Measurements from ENCODE around the gene MPIG6B. TPM values are rescaled to one million over a fixed set of nuclear protein-coding genes. Genes with fewer than 3 reads are reported as not detected.

MPIG6B gene, protein sequence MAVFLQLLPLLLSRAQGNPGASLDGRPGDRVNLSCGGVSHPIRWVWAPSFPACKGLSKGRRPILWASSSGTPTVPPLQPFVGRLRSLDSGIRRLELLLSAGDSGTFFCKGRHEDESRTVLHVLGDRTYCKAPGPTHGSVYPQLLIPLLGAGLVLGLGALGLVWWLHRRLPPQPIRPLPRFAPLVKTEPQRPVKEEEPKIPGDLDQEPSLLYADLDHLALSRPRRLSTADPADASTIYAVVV
- not detected in 2 replicates for total RNA-seq

DNA sequence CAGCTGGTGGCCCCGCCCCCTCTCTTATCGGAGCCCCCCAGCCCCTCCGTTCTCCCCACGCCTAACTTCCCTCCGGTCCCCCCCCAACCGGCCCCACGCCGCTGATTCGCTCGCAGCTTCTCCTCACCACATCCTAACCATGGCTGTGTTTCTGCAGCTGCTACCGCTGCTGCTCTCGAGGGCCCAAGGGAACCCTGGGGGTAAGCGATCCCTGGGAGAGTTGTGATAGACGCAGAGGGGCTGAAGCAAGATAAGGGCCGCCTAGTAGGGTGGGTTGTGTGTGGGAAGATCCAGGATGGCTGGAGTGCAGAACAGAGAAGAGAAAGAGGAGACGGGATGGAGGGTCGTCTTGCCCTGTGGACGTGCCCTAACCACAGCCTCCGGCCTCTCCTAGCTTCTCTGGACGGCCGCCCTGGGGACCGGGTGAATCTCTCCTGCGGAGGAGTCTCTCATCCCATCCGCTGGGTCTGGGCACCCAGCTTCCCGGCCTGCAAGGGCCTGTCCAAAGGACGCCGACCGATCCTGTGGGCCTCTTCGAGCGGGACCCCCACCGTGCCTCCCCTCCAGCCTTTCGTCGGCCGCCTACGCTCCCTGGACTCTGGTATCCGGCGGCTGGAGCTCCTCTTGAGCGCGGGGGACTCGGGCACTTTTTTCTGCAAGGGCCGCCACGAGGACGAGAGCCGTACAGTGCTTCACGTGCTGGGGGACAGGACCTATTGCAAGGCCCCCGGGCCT, at the start of gene MPIG6B:
TSS of gene MPIG6B (plus strand) at position 129 of the 735 bp plus-strand sequence. CDS start at position 140, 11 bp downstream.

DNA sequence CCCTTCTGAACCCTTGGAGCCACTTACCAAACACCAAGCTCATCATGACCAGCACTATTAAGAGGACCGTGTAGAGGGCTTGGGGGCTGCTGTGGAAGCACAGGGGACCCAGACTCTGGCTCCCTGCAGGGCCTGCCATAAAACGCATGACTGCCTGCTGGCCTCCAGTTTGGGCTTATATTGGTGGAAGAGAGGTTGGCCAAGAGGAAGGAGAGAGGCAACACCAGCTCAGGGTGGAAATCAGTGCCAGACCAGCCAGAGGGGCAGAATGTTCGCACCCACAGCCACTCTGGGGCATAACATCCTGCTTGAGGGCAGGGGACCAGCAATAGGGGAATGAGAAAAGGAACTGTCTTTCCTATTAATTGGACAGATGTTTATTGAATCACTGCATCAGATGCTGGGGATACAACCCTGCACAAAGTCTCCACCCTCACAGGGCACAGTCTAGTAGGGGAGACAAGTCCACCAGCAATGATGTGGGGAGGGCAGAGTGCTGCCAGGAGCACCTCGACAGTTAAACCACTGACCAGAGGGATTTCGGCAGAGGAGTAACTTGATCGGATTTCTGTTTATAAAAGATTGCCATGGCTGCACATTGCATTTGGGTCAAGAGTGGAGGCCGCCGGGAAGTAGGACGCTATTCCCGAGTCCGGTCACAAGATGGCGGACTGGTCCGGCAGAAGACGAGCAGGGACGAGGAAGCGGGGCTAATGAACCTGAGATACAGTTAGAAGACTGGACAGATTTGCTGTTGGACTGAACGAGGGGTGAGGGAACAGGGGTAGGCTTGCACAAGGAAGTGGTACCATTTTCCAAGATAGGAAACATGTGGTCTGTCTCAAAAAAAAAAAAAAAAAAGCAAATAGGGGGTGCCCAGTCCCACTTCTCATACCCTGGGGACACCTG, 42.7 kb upstream of the MPIG6B start, which contains the start of gene LY6G5C:
TSS of gene LY6G5C (minus strand) at position 842 of the 909 bp plus-strand sequence. CDS start at position 148, 694 bp downstream.

DNA sequence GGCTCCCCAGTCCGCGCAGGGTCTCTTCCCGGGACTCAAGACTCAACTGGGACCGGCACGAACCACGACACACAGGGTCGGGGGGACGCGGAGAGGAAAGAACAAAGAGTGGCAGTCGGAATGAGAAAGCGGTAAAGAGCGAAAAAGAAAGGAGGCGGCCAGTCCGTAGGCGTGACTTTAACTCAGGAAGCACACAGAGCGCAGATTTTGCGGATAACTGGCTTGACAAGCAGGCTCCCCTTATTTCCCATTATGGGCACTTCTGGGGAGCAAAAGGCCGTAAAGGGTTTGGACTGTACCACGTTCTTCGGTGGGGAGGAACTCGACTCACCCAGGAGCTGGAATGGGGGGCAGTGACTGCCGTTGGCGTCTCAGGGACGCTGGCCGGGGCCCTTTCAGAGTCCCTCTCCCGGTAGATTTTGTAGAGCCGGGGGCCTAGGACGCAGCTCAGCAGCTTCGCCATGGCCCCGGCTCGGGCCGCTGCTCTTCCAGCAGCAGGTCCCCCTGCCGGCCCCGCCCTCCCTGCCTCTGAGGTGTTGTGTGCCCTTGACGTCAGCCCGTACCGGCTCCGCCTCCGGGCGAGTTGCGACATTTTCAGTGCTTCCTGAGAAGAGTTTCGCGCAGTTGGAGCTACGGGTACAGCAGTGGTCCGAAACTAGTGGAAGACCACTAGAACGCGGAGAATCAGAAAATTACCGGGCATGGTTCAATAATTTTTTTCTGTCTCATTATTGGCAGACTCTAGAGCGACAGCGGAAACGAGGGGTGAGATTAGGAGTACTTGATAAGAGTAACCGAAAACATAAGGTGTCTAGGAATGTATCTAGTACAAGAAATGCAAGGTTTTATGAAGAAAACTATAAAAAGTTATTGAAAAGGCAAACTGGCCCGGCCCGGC, 20.1 kb upstream of the MPIG6B start, which contains the start of gene ABHD16A:
TSS of gene ABHD16A (minus strand) at position 506 of the 898 bp plus-strand sequence. CDS start at position 463, 43 bp downstream.

DNA sequence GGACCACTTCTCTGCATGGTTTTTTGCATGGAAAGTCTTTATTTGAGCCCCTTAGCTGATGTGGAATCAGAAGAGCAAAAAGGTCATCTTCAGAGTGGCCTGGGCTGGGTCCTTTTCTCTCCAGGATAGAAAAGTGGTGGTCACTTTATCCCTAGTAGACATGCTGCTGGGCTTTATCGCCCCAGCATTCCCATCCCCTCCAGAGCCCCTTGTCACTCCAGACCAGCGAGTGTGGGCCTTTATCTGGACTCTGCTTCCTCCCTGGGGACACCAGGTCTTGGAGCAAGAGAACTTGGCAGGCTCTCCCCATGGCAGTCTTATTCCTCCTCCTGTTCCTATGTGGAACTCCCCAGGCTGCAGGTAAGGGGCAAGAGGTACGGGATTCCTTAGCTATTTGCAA, 16.6 kb upstream of the MPIG6B start, which contains the start of gene LY6G6F:
TSS of gene LY6G6F (plus strand) at position 268 of the 400 bp plus-strand sequence. CDS start at position 309, 41 bp downstream.

DNA sequence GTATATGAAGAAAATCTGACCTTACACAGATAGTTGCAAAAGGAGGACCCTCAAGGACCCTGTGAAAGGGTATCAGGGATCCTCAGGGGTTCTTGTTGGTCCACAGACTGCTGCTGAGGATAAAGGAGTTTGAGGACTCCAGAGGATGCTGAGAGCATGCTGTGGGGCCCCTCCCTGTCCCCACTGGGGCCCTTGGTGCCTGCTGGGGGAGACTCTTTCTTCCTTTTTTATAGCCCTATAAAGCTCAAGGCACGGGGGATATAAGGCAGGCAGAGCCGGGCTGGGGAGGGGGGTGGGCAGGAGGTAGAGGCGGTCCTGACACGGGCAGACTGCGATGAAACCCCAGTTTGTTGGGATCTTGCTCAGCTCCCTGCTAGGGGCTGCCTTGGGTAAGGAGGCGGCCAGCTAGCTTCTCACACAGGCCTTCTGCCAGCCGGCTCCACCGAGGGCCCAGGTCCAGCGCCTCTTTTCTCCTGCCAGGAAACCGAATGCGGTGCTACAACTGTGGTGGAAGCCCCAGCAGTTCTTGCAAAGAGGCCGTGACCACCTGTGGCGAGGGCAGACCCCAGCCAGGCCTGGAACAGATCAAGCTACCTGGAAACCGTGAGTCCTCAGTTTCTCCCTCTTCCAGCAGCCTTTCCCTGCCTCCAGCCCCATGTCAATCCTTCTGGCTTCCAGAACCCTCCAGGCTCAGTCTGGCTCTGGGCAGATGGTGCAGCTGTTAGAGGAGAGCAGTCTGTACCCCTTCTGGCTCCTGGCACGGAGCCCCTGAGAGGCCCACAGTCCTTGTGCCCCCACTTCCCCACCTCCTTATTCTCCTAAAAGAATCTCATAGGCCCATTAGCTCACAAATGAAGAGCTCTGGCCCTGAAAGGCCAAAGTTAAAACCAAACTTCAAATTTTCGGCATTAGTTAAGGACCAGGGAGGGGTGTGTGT, 7.9 kb upstream of the MPIG6B start, which contains the start of gene LY6G6D:
TSS of gene LY6G6D (plus strand) at position 327 of the 937 bp plus-strand sequence. CDS start at position 335, 8 bp downstream.

DNA sequence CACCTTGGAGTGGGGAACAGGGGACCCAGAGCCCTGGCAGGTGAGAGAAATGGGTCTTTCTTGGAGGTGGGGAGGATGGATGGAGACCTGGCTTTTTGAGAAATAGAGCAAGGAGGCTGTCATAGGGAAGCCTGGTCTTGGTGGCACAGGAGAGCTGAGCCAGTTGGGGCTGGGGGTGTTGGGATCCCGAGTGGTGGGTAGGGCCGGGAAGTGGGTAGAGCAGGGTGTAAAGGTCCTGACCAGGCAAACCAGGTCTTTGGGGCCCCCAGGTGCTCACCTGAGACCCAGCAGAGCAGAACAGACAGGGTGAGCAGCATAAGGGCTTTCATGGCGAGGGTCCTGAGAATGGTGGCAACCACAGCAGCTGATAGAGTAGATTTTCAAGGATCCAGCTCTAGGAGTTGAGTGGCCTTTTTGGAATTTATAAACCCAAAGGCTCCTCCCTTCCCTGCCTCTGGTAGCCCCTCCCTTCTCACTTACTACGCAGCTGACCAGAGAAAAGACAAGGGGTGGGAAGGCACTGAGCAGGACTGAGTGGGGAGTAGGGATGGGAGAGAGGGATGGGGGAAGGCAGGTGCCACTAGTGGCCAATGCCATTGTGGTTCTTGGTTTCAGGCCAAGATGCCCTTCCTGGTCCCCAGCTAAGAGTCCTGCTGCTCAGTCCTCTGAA, 1.7 kb upstream of the MPIG6B start, which contains the start of gene LY6G6C:
TSS of gene LY6G6C (minus strand) at position 396 of the 670 bp plus-strand sequence. CDS start at position 329, 67 bp downstream.

DNA sequence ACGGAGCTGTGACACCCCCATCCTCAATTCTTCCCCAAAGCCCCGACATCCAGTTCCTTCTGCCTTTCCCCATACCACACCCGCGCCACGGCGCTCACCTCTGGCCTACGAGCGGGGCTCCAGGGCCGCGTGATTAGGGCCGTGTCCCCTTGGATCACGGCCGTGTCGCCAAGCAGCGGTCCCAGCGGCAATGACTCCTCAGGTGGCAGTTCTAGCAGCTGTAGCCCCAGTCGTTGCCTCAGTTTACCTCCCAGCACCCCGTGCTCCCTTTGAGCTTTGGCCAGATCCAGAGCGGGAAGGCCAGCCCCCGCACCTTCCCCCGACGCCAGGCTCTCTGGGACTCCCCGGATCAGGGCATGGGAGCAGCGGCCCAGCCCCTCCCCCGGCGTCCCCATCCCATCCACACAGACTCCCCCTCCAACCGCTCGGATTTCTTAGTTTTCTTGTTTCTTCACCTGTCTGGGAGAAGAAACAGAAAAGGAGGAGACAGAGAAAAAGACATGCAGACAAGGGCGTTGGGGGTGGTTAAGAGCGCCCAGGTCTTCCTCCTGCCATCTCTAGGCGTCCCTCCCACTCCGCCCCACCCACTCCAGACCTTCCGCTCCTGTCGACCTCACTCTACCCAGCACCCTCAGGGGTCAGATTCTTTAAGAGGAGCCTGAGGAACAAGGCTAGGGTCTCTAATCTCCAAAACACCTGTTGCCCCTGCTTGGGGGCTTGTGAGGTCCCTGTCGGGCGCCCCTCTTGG, 5.8 kb downstream of the MPIG6B start, which contains the start of gene DDAH2:
TSS of gene DDAH2 (minus strand) at position 533 of the 748 bp plus-strand sequence. CDS start at position 395, 138 bp downstream.

DNA sequence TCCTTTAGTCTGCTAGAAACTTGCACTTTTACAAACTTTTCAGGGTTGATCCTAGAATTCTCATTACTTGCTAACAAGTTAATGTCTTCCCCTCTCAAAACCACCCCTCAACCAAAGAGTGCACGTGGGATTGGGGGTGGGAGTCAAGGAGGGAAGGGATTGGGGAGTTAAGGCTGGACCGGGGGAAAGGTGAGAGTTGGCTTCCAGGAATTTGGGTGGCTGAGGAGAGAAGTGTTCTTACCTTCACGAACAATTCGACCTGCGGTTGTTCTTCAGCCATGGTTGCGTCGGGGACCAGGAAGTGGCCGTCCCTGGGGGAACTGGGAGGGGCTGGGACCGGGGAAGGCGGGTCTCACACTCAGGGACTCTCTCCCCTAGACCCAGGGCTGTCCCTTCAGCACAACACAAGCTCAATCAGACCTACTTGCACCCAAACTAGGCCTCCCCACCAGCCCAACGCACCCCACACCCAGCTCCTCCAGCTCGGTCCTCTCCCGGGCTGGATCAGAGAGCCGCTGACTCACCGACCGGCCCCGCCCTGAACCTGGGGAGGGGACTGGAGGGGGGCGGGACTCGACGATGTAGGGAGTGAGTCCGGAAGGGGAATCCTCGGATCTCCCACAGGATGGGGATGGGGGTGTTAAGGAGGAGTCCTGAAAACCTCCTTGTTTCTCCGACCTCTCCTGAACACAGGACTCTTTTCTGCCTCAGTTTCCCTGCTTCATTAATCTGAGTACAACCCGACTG, 13.0 kb downstream of the MPIG6B start, which contains the start of gene CLIC1:
TSS of gene CLIC1 (minus strand) at position 510 of the 747 bp plus-strand sequence. CDS start at position 280, 230 bp downstream.

DNA sequence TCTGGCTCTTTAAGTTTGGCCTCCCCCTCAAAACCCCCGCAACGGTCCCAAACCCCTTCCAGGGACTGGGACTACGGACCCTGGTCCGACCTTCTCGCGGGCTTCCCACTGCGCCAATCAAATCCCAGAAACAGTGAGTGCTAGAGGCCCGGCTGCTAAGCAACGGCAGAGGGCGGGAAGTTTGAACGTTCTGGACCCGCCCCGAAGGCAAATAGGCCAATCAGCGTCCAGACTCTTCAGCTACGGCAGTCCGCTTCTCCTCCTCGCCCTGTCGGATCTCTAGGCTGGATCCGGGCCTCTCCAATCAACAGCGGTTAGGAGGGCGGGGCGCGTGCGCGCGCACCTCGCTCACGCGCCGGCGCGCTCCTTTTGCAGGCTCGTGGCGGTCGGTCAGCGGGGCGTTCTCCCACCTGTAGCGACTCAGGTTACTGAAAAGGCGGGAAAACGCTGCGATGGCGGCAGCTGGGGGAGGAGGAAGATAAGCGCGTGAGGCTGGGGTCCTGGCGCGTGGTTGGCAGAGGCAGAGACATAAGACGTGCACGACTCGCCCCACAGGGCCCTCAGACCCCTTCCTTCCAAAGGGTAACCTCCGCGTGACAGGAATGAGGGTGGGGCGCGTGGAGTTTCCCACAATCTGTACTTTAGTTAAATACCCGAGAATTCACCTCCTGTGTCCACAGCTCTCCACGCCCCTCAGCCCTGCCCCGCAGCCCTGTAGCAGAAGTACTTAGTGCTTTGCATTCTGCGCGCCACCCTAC, 16.6 kb downstream of the MPIG6B start, which contains the start of gene MSH5:
TSS of gene MSH5 (plus strand) at position 367 of the 758 bp plus-strand sequence. CDS start 462 bp downstream, outside the sequence.

DNA sequence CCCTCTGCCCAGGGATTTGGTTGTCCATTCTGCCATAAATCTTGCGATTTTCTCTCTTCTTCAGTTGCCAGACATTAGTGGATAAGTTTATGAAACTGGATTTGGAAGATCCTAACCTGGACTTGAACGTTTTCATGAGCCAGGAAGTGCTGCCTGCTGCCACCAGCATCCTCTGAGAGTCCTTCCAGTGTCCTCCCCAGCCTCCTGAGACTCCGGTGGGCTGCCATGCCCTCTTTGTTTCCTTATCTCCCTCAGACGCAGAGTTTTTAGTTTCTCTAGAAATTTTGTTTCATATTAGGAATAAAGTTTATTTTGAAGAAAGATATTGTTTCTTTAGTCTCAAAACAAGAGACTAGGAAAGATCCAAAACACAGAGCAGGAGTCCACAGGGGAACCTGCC, 39.2 kb downstream of the MPIG6B start, which contains the start of gene SAPCD1:
TSS of gene SAPCD1 (plus strand) at position 301 of the 400 bp plus-strand sequence. CDS start 399 bp downstream, outside the sequence.

Other genes starting within 250 kb of the MPIG6B start
- 11.3 and 15.7 TPM in 2 replicates for gene MICB, start 225.2 kb upstream of the MPIG6B start, total RNA-seq
- not detected in 2 replicates for gene MCCD1, start 194.4 kb upstream of the MPIG6B start, total RNA-seq
- 296 and 474 TPM in 2 replicates for gene DDX39B, start 181.4 kb upstream of the MPIG6B start, total RNA-seq
- 0.36 and 0.66 TPM in 2 replicates for gene ATP6V1G2, start 176.8 kb upstream of the MPIG6B start, total RNA-seq
- 24.7 and 29.7 TPM in 2 replicates for gene NFKBIL1, start 175.8 kb upstream of the MPIG6B start, total RNA-seq
- not detected in 2 replicates for gene LTA, start 151.1 kb upstream of the MPIG6B start, total RNA-seq
- gene TNF, start 147.8 kb upstream of the MPIG6B start, total RNA-seq = not detected in 2 replicates
- gene LTB, start 140.9 kb upstream of the MPIG6B start, total RNA-seq = 2.1 and 2.3 TPM in 2 replicates
- 0.72 and 1.0 TPM in 2 replicates for gene LST1, start 137.1 kb upstream of the MPIG6B start, total RNA-seq
- not detected in 2 replicates for gene NCR3, start 130.4 kb upstream of the MPIG6B start, total RNA-seq
- not detected in 2 replicates for gene AIF1, start 108.1 kb upstream of the MPIG6B start, total RNA-seq
- 31.2 and 39.4 TPM in 2 replicates for gene PRRC2A, start 102.7 kb upstream of the MPIG6B start, total RNA-seq
- 84.7 and 106 TPM in 2 replicates for gene BAG6, start 70.7 kb upstream of the MPIG6B start, total RNA-seq
- gene APOM, start 67.5 kb upstream of the MPIG6B start, total RNA-seq = 0.19 and 0.54 TPM in 2 replicates
- gene C6orf47, start 62.6 kb upstream of the MPIG6B start, total RNA-seq = 18.3 and 21.0 TPM in 2 replicates
- gene GPANK1, start 58.4 kb upstream of the MPIG6B start, total RNA-seq = 11.3 and 11.6 TPM in 2 replicates
- 88.2 and 101 TPM in 2 replicates for gene CSNK2B, start 57.3 kb upstream of the MPIG6B start, total RNA-seq
- 2.2 and 3.6 TPM in 2 replicates for gene LY6G5B, start 53.4 kb upstream of the MPIG6B start, total RNA-seq
- 1.1 and 1.3 TPM in 2 replicates for gene LY6G5C, start 42.3 kb upstream of the MPIG6B start, total RNA-seq
- 49.1 and 57.8 TPM in 2 replicates for gene ABHD16A, start 20.0 kb upstream of the MPIG6B start, total RNA-seq
- gene LY6G6F, start 16.5 kb upstream of the MPIG6B start, total RNA-seq = not detected in 2 replicates
- gene LY6G6D, start 8.0 kb upstream of the MPIG6B start, total RNA-seq = not detected in 2 replicates
- gene LY6G6C, start 1.6 kb upstream of the MPIG6B start, total RNA-seq = not detected in 2 replicates
- gene DDAH2, start 5.9 kb downstream of the MPIG6B start, total RNA-seq = 82.0 and 106 TPM in 2 replicates
- 714 and 927 TPM in 2 replicates for gene CLIC1, start 13.2 kb downstream of the MPIG6B start, total RNA-seq
- 3.7 and 4.6 TPM in 2 replicates for gene MSH5, start 16.6 kb downstream of the MPIG6B start, total RNA-seq
- 0.81 and 1.3 TPM in 2 replicates for gene SAPCD1, start 39.3 kb downstream of the MPIG6B start, total RNA-seq
- gene VWA7, start 54.0 kb downstream of the MPIG6B start, total RNA-seq = 0.09 TPM in 1 of 2 replicates, not detected in the other
- 64.4 and 67.7 TPM in 2 replicates for gene VARS1, start 72.4 kb downstream of the MPIG6B start, total RNA-seq
- gene LSM2, start 83.6 kb downstream of the MPIG6B start, total RNA-seq = 33.2 and 44.6 TPM in 2 replicates
- 0.72 and 0.85 TPM in 2 replicates for gene HSPA1L, start 91.9 kb downstream of the MPIG6B start, total RNA-seq
- 73.9 and 103 TPM in 2 replicates for gene HSPA1A, start 92.2 kb downstream of the MPIG6B start, total RNA-seq
- 73.8 and 84.7 TPM in 2 replicates for gene HSPA1B, start 104.4 kb downstream of the MPIG6B start, total RNA-seq
- gene NEU1, start 139.4 kb downstream of the MPIG6B start, total RNA-seq = 38.6 and 40.2 TPM in 2 replicates
- gene SLC44A4, start 155.6 kb downstream of the MPIG6B start, total RNA-seq = under 0.01 TPM in 1 of 2 replicates, not detected in the other
- gene EHMT2, start 174.3 kb downstream of the MPIG6B start, total RNA-seq = 54.2 and 56.9 TPM in 2 replicates
- gene ZBTB12, start 178.7 kb downstream of the MPIG6B start, total RNA-seq = 4.2 and 6.8 TPM in 2 replicates
- gene C2, start 204.3 kb downstream of the MPIG6B start, total RNA-seq = 0.19 TPM in 1 of 2 replicates, not detected in the other
- gene CFB, start 222.7 kb downstream of the MPIG6B start, total RNA-seq = 0.90 and 4.7 TPM in 2 replicates
- gene NELFE, start 235.6 kb downstream of the MPIG6B start, total RNA-seq = 99.7 and 109 TPM in 2 replicates
- gene SKIC2, start 235.8 kb downstream of the MPIG6B start, total RNA-seq = 40.9 and 43.4 TPM in 2 replicates
- gene DXO, start 248.8 kb downstream of the MPIG6B start, total RNA-seq = 7.8 and 11.1 TPM in 2 replicates

Data from endothelial cell of coronary artery (primary cell).